ENCODE measurements around the gene FYB2. TPM values are rescaled to one million over a fixed set of nuclear protein-coding genes. Genes with fewer than 3 reads are reported as not detected.

Gene FYB2
- total RNA-seq, 1 donor from 2014 or later = not detected

DNA sequence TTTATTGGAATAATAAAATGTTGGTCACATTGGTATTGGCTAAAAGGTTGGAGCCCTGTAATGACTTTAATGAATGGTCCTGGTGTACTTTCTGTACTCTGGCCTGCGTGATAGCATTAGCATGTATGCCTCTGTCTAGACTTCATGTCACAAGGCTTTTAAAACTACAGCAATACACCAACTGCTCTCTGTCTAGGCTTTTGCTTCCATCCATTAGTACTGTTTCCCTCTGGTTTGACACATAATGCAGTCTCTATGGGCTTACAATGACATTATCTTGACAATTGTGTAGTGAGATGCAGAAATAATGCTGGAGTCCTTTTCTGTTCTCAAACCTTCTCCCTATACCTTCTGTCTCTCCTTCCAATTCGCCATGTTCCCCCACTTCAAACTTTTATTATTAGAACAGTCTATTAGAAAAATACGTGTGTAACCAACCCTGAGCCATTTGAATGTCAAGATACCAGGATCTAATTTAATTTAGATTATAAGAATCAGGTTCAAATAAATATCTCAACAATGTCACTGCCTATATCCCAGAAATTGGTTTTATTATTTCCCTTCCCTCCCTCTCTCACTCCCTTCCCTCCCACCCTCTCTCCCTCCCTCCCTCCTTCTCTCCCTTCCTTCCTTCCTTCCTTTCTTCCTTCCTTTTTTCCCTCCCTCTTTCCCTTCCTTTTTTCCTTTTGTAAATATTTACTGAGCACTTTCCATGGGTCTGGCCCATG lies 44.2 kb upstream of the FYB2 start:
- DNase-seq (ENCODE audit: extremely low spot score, unreplicated experiment) = no peak
- TF ChIP-seq, protein P1, sequence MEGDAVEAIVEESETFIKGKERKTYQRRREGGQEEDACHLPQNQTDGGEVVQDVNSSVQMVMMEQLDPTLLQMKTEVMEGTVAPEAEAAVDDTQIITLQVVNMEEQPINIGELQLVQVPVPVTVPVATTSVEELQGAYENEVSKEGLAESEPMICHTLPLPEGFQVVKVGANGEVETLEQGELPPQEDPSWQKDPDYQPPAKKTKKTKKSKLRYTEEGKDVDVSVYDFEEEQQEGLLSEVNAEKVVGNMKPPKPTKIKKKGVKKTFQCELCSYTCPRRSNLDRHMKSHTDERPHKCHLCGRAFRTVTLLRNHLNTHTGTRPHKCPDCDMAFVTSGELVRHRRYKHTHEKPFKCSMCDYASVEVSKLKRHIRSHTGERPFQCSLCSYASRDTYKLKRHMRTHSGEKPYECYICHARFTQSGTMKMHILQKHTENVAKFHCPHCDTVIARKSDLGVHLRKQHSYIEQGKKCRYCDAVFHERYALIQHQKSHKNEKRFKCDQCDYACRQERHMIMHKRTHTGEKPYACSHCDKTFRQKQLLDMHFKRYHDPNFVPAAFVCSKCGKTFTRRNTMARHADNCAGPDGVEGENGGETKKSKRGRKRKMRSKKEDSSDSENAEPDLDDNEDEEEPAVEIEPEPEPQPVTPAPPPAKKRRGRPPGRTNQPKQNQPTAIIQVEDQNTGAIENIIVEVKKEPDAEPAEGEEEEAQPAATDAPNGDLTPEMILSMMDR (IDR thresholded peaks at IDR 0.05) = no peak
- peaks cover 6% of the 10 kb centered on the region for H3K9me3 Mint-ChIP-seq (ENCODE audit: unreplicated experiment)
- H3K4me3 Mint-ChIP-seq (ENCODE audit: unreplicated experiment) = no peak overlapping the region
- H3K27ac Mint-ChIP-seq (ENCODE audit: unreplicated experiment) = no peak overlapping the region
- H3K4me1 Mint-ChIP-seq (ENCODE audit: unreplicated experiment) = no peaks in the 10 kb centered on the region
- H3K36me3 Mint-ChIP-seq (ENCODE audit: unreplicated experiment) = no peaks in the 10 kb centered on the region
- H3K27me3 Mint-ChIP-seq (ENCODE audit: unreplicated experiment) = no peaks in the 10 kb centered on the region

DNA sequence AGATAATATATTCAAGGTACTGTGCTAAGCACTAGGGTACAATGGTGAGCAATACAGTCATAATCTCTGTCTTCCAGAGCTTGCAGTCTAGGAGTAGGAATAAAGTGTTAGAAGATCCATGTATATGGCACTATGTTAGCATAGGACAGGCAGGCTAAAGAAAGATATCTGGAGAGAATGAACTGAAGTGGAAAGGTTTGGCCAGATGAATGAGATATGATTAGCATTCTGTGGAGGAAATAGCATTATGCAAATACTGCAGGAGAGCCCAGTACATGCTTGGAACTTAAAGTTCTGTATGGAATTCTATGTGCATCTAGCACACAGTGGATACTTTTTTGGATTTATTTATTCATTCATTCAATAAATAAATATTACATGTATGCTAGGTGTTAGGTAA lies 40.1 kb upstream of the FYB2 start:
- Mint-ChIP-seq H3K4me3 (ENCODE audit: unreplicated experiment) (no peak overlapping the region), H3K36me3 (ENCODE audit: unreplicated experiment) (no peaks in the 10 kb centered on the region), H3K9me3 (ENCODE audit: unreplicated experiment) (no peaks in the 10 kb centered on the region), H3K4me1 (ENCODE audit: unreplicated experiment) (no peaks in the 10 kb centered on the region), H3K27me3 (ENCODE audit: unreplicated experiment) (peaks cover 18% of the 10 kb centered on the region), H3K27ac (ENCODE audit: unreplicated experiment) (no peak overlapping the region)
- DNase-seq (ENCODE audit: extremely low spot score, unreplicated experiment) = no peak
- TF ChIP-seq, protein P1 (IDR thresholded peaks at IDR 0.05) = no peak

DNA sequence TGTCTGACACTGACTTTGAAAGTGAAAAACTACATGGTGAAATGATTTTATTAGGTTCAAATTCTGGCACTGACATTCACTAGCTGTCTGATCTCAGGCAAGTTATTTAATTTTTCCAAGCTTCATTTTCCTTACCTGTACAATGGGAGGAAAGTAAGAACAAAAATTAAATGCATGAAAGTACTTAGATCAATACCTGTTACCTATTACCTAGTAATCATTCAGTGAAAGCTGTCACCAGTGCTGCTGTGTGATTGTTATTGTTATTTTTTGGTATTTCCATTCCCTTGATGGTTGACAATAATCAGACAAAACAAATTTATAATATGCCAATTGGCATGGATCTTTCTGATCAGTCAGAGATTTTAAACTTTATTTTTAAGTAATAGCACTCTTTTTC lies 37.0 kb upstream of the FYB2 start:
- H3K4me1 Mint-ChIP-seq (ENCODE audit: unreplicated experiment) = no peaks in the 10 kb centered on the region
- TF ChIP-seq, protein P1 (IDR thresholded peaks at IDR 0.05) = no peak
- H3K27ac Mint-ChIP-seq (ENCODE audit: unreplicated experiment) = no peak overlapping the region
- H3K27me3 Mint-ChIP-seq (ENCODE audit: unreplicated experiment) = peaks cover 27% of the 10 kb centered on the region
- no peak for DNase-seq (ENCODE audit: extremely low spot score, unreplicated experiment)
- no peak overlapping the region for H3K4me3 Mint-ChIP-seq (ENCODE audit: unreplicated experiment)
- no peaks in the 10 kb centered on the region for H3K9me3 Mint-ChIP-seq (ENCODE audit: unreplicated experiment)
- H3K36me3 Mint-ChIP-seq (ENCODE audit: unreplicated experiment) = no peaks in the 10 kb centered on the region

DNA sequence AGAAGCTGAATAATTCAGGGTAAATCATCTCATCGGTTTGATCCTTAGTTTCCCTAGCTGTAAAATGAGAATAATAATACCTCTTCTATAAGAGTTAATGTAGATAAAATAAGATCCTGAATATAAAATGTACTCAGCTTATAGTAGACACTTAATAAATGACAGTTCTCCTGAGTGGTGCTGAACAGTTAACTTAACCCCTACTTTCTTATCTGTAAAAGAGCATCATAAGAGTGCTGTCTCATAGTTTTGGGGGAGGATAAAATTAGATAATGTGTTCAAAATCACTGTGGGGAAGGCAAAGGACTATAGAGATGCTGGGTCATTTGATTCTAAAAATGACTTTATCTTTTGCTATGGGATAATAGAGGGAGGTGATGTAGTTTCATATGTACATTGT lies 36.0 kb upstream of the FYB2 start:
- DNase-seq (ENCODE audit: extremely low spot score, unreplicated experiment) = no peak
- TF ChIP-seq, protein P1 (IDR thresholded peaks at IDR 0.05) = no peak
- Mint-ChIP-seq H3K4me1 (ENCODE audit: unreplicated experiment) (no peaks in the 10 kb centered on the region), H3K36me3 (ENCODE audit: unreplicated experiment) (no peaks in the 10 kb centered on the region), H3K27me3 (ENCODE audit: unreplicated experiment) (peaks cover 27% of the 10 kb centered on the region), H3K27ac (ENCODE audit: unreplicated experiment) (no peak overlapping the region), H3K9me3 (ENCODE audit: unreplicated experiment) (no peaks in the 10 kb centered on the region), H3K4me3 (ENCODE audit: unreplicated experiment) (no peak overlapping the region)

DNA sequence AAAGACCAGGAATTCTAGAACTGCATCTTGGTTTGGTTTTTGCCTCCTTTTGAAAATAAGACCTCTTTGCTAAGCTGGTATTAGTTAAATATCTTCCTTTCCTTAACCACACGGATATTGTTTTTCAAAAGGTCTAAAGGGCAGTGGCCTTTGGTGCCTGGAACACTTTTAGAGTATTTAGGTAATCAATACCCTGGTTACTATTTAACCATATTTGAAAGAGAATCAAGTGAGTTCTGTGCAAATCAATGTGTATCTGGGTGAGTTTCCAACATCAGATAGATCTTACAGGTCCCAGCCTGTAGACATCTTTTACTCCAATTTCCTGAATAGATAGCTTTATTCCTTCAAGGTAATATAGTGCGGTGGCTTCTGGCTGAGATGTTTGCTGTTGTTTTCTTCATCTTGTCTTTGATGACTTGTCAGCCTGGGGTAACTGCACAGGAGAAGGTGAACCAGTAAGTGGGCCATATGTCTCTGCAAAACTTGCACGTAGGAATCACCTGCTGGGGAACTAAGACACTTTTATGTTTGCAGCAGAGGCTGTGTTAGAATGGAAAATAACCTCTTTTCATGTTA lies 35.4 kb upstream of the FYB2 start, which contains the start of gene C8A:
Gene C8A (plus strand): TSS at position 277 of the 579 bp plus-strand sequence. CDS start 105 bp downstream, at position 382.
- Mint-ChIP-seq H3K27me3 (ENCODE audit: unreplicated experiment) (peaks cover 27% of the 10 kb centered on the region), H3K36me3 (ENCODE audit: unreplicated experiment) (no peaks in the 10 kb centered on the region), H3K4me1 (ENCODE audit: unreplicated experiment) (no peaks in the 10 kb centered on the region), H3K27ac (ENCODE audit: unreplicated experiment) (no peak within 1 kb of the TSS), H3K4me3 (ENCODE audit: unreplicated experiment) (no peak within 1 kb of the TSS), H3K9me3 (ENCODE audit: unreplicated experiment) (no peaks in the 10 kb centered on the region)
- TF ChIP-seq, protein P1 (IDR thresholded peaks at IDR 0.05) = no peak
- DNase-seq (ENCODE audit: extremely low spot score, unreplicated experiment) = no peak
